A549 (cell line): ENCODE measurements around the gene SLC25A19. TPM values are rescaled to one million over a fixed set of nuclear protein-coding genes. Genes with fewer than 3 reads are reported as not detected.

ENCODE experiments used
- ATAC-seq, 2 experiments: fragments of 200-7000 bp in 1 of 2; fragments of >200 bp in 1 of 2; cut with Nextera tagmentation in 1 of 2; cut with Tn5 transposase in 1 of 2; 3 replicates each; pipeline versions ENCODE4 v1.8.0 to v1.9.1; 2018 to 2020; ENCODE audit warnings: mild to moderate bottlenecking in 1 of 2, moderate library complexity in 1 of 2
- CTCF ChIA-PET: fragments of 300-600 bp; sonication (Branson Sonifier 250); formaldehyde crosslinking; extraction: SDS; loops from one replicate; lab custom pipeline; 2021; ENCODE audit warnings: antibody characterized with exemption, inconsistent platforms; lab: Yijun Ruan, JAX
- POLR2A ChIA-PET: fragments of 350-600 bp; formaldehyde crosslinking; extraction: SDS; loops from one replicate; lab custom pipeline; 2021; ENCODE audit warnings: antibody characterized with exemption, inconsistent platforms; lab: Yijun Ruan, JAX
- DNase-seq, 2 experiments: peaks; one replicate each; pipeline versions ENCODE4 v3.0.0 to v3.0.0-alpha.2; 2011 to 2016; ENCODE audit warnings: low read depth in 1 of 2, low spot score in 1 of 2
- FAIRE-seq: peaks from 2 replicates; lab custom pipeline; 2011; peaks lifted over from hg19 to GRCh38; lab: Jason Lieb, UNC
- H3K27ac ChIP-seq, 2 experiments: fragments of >200 bp; sonication (Bioruptor Twin); formaldehyde crosslinking; 3 replicates each; pipeline ENCODE4 v1.5.1; 2016 to 2017
- H3K4me1 ChIP-seq: fragments of >200 bp; sonication (Bioruptor Twin); formaldehyde crosslinking; 3 replicates; pipeline ENCODE4 v1.6.1; 2016
- H3K4me2 ChIP-seq: fragments of >200 bp; sonication (Bioruptor Twin); formaldehyde crosslinking; 3 replicates; pipeline ENCODE4 v1.6.1; 2016
- H3K4me3 ChIP-seq: fragments of >200 bp; sonication (Bioruptor Twin); formaldehyde crosslinking; 3 replicates; pipeline ENCODE4 v1.5.1; 2016
- H3K9me3 ChIP-seq: fragments of >200 bp; sonication (Bioruptor Twin); formaldehyde crosslinking; 3 replicates; pipeline ENCODE4 v1.6.1; 2016
- BHLHE40 ChIP-seq: IDR thresholded peaks from 2 replicates; pipeline ENCODE4 v1.6.1; 2012; ENCODE audit warnings: low read depth, low read length, inconsistent platforms
- CBX2 ChIP-seq: fragments of 200-600 bp; sonication (generic); IDR thresholded peaks from 2 replicates; pipeline ENCODE4 v1.6.1; 2016; ENCODE audit warnings: low read depth, mild to moderate bottlenecking, borderline replicate concordance
- CEBPB ChIP-seq, 2 experiments: fragments of >200 bp in 1 of 2; sonication (Bioruptor Twin) in 1 of 2; formaldehyde crosslinking in 1 of 2; IDR thresholded peaks; 2 replicates each; pipeline ENCODE4 v1.6.1; 2012 to 2016
- CHD2 ChIP-seq: fragments of 150-350 bp; IDR thresholded peaks from 2 replicates; pipeline ENCODE4 v1.6.1; 2014; ENCODE audit warnings: low read length; ENCODE audit not compliant: partially characterized antibody
- CTCF ChIP-seq: fragments of >200 bp; sonication (Bioruptor Twin); formaldehyde crosslinking; IDR thresholded peaks from 3 replicates; pipeline ENCODE4 v1.5.1; 2016
- EHMT2 ChIP-seq: fragments of 200-600 bp; sonication (generic); IDR thresholded peaks from 2 replicates; pipeline ENCODE4 v1.6.1; 2016; ENCODE audit warnings: antibody characterized with exemption, low read depth, mild to moderate bottlenecking, moderate library complexity
- FOSB ChIP-seq: fragments of 250-450 bp; sonication (Bioruptor Pico); IDR thresholded peaks from 2 replicates; pipeline ENCODE4 v1.5.0; 2020; ENCODE audit warnings: mild to moderate bottlenecking, moderate library complexity
- JUNB ChIP-seq: fragments of >200 bp; sonication (Bioruptor Twin); formaldehyde crosslinking; IDR thresholded peaks from 2 replicates; pipeline ENCODE4 v1.6.1; 2016
- KDM1A ChIP-seq: fragments of 200-600 bp; sonication (generic); IDR thresholded peaks from 2 replicates; pipeline ENCODE4 v1.6.1; 2016; ENCODE audit warnings: low read depth, mild to moderate bottlenecking
- MAX ChIP-seq: IDR thresholded peaks from 2 replicates; pipeline ENCODE4 v1.6.1; 2012
- NPAS2 ChIP-seq: fragments of 250-450 bp; sonication (Bioruptor Pico); IDR thresholded peaks from 2 replicates; pipeline ENCODE4 v1.8.0; 2022; ENCODE audit warnings: mild to moderate bottlenecking, moderate library complexity, borderline replicate concordance
- PBX3 ChIP-seq: IDR thresholded peaks from 2 replicates; pipeline ENCODE4 v1.6.1; 2012
- RAD21 ChIP-seq, 2 experiments: fragments of >200 bp in 1 of 2; sonication (Bioruptor Twin) in 1 of 2; formaldehyde crosslinking in 1 of 2; IDR thresholded peaks in 1 of 2; conservative IDR thresholded peaks in 1 of 2; 2 replicates in 1 of 2; 3 replicates in 1 of 2; pipeline ENCODE4 v1.6.1; 2012 to 2018; ENCODE audit warnings: inconsistent platforms in 1 of 2
- RARB ChIP-seq: fragments of 250-450 bp; sonication (Bioruptor Pico); IDR thresholded peaks from 2 replicates; pipeline ENCODE4 v1.8.0; 2021; ENCODE audit warnings: mild to moderate bottlenecking, moderate library complexity
- RNF2 ChIP-seq: fragments of 200-600 bp; sonication (generic); IDR thresholded peaks from 2 replicates; pipeline ENCODE4 v1.6.1; 2016; ENCODE audit warnings: low read depth, mild to moderate bottlenecking, antibody characterized with exemption, moderate library complexity, borderline replicate concordance
- ZNF302 ChIP-seq: fragments of 250-450 bp; sonication (Bioruptor Pico); IDR thresholded peaks from 2 replicates; pipeline ENCODE4 v1.9.0; 2021; ENCODE audit warnings: inconsistent platforms, mild to moderate bottlenecking, moderate library complexity
- WGBS: methylation state at CpG from one replicate; pipeline ENCODE4 v1.1.6; 2017; ENCODE audit errors: missing lambda C conversion rate; 5-methylcytosine and 5-hydroxymethylcytosine counted together
- polyA plus RNA-seq, 4 experiments: library from polyadenylated mRNA; depleted of rRNA in 3 of 4; stranded (reverse); fragments of >200 nt; fragmentation: RNase III in 1 of 4; extraction: RNeasy Plus Mini Kit Qiagen cat#74134 plus additional on column Dnase treatment in 1 of 4; gene quantifications; 2 replicates in 3 of 4; 3 replicates in 1 of 4; pipeline ENCODE4 v1.2.3, GENCODE V29; 2011 to 2017
- TF ChIP-seq, protein P1 (sequence below): fragments of 200-600 bp; sonication (generic); IDR thresholded peaks from 2 replicates; pipeline ENCODE4 v1.6.1; 2016; ENCODE audit warnings: antibody characterized with exemption, mild to moderate bottlenecking, moderate library complexity

Gene SLC25A19
- polyA plus RNA-seq, 2 of the 4 experiments (the other 2 are of a cell fraction) = 14.9 to 15.3 TPM

DNA sequence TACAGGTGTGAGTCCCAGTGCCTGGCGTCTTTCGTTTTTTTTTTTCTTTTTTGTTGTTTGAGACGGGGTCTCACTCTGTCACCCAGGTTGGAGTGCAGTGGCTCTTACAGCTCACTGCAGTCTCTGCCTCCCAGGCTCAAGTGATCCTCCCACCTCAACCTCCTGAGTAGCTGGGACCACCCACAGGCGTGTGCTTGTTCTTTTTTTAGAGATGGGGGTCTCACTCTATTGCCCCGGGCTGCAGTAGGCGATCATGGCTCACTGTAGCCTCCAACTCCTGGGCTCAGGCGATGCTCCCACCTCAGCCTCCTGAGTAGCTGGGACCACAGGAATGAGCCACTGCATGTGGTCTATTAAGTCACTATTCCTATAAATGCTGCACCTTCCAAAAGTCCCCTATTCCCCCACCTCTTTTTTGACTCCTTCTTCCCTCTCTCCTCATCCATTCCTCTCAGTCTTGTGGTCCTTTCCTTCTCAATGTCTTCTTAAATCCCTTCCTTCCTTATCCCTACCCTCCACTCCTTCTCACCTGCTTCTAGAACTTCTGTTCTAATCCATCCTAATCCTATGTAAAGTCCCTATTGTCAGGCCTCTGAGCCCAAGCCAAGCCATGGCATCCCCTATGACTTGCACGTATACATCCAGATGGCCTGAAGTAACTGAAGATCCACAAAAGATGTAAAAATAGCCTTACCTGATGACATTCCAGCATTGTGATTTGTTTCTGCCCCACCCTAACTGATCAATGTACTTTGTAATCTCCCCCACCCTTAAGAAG, 37.0 kb downstream of the SLC25A19 start:
- no peak for TF ChIP-seq CBX2
- TF ChIP-seq PBX3 = no peak
- TF ChIP-seq BHLHE40 = no peak
- TF ChIP-seq ZNF302 = no peak
- no peak for TF ChIP-seq JUNB
- TF ChIP-seq, protein P1, sequence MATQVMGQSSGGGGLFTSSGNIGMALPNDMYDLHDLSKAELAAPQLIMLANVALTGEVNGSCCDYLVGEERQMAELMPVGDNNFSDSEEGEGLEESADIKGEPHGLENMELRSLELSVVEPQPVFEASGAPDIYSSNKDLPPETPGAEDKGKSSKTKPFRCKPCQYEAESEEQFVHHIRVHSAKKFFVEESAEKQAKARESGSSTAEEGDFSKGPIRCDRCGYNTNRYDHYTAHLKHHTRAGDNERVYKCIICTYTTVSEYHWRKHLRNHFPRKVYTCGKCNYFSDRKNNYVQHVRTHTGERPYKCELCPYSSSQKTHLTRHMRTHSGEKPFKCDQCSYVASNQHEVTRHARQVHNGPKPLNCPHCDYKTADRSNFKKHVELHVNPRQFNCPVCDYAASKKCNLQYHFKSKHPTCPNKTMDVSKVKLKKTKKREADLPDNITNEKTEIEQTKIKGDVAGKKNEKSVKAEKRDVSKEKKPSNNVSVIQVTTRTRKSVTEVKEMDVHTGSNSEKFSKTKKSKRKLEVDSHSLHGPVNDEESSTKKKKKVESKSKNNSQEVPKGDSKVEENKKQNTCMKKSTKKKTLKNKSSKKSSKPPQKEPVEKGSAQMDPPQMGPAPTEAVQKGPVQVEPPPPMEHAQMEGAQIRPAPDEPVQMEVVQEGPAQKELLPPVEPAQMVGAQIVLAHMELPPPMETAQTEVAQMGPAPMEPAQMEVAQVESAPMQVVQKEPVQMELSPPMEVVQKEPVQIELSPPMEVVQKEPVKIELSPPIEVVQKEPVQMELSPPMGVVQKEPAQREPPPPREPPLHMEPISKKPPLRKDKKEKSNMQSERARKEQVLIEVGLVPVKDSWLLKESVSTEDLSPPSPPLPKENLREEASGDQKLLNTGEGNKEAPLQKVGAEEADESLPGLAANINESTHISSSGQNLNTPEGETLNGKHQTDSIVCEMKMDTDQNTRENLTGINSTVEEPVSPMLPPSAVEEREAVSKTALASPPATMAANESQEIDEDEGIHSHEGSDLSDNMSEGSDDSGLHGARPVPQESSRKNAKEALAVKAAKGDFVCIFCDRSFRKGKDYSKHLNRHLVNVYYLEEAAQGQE = no peak
- no peak for TF ChIP-seq FOSB (CRISPR knock-in tag)
- no peak for TF ChIP-seq RNF2
- TF ChIP-seq RAD21 (conservative IDR thresholded peaks at IDR 0.05 in 1 of 2, IDR thresholded peaks at IDR 0.05 in 1 of 2) = no peak
- no peak for TF ChIP-seq NPAS2 (CRISPR knock-in tag)
- ATAC-seq (no peak; a peak in 2 of 6 replicates), DNase-seq (no peak), FAIRE-seq (no peak)
- Histone ChIP-seq H3K4me2 (no peak overlapping the region), H3K9me3 (no peaks in the 10 kb centered on the region), H3K27ac (no peak overlapping the region), H3K4me3 (no peak overlapping the region), H3K4me1 (no peaks in the 10 kb centered on the region)
- 91% methylated on average over 8 of the region's 8 CpGs for WGBS
- POLR2A ChIA-PET = interaction anchor here (1.0 kb wide), 1 partner anchor 9 kb away, joined by 4 read pairs; the partner anchor contains the start of genes GGA3 and MRPS7
- CTCF ChIA-PET = interaction anchor here (2.8 to 7.3 kb wide), 2 partner anchors 14 to 18 kb away, joined by 10 to 112 read pairs; partner anchors contain the start of gene MIF4GD

- H3K4me1 ChIP-seq = no peaks in the 10 kb centered on the region
- TF ChIP-seq CTCF = no peak
- TF ChIP-seq EHMT2 = no peak
- TF ChIP-seq RAD21 (conservative IDR thresholded peaks at IDR 0.05 in 1 of 2, IDR thresholded peaks at IDR 0.05 in 1 of 2) = no peak
- no peak for TF ChIP-seq FOSB (CRISPR knock-in tag)
- no peak for TF ChIP-seq CHD2
- TF ChIP-seq CEBPB (IDR thresholded peaks at IDR 0.05) = no peak
- TF ChIP-seq KDM1A = no peak
- TF ChIP-seq RARB (CRISPR knock-in tag) = no peak
- no peak for TF ChIP-seq MAX
- ChIA-PET CTCF (interaction anchor here (0.9 to 7.3 kb wide), 10 partner anchors 10 to 385 kb away, joined by 3 to 112 read pairs (median 4); partner anchors contain the start of genes GGA3, MIF4GD and MRPS7), POLR2A (interaction anchor here (1.1 kb wide), 1 partner anchor 12 kb away, joined by 4 read pairs; the partner anchor contains the start of genes GGA3 and MRPS7)
- DNase-seq = no peak
- H3K27ac ChIP-seq = no peak overlapping the region
- no peak for FAIRE-seq
- no peak; a peak in 1 of 6 replicates for ATAC-seq
- 89% methylated on average over 11 of the region's 11 CpGs for WGBS
- no peak overlapping the region for H3K4me2 ChIP-seq
- no peak overlapping the region for H3K4me3 ChIP-seq
- H3K9me3 ChIP-seq = no peaks in the 10 kb centered on the region
These were observed 39.2 kb downstream of the SLC25A19 start for GRCh38 chr17:75250009-75250471.
